ENCODE measurements around the gene CFTR. TPM values are rescaled to one million over a fixed set of nuclear protein-coding genes. Genes with fewer than 3 reads are reported as not detected.
"Not testable (repeated sequence)": the region's sequence is repeated elsewhere in the genome, so short reads cannot be mapped to it uniquely, and the experiment has no call there.

Gene CFTR
- polyA plus RNA-seq, 3 donors, result 3.0 to 4.1 (median 3.1) TPM

DNA sequence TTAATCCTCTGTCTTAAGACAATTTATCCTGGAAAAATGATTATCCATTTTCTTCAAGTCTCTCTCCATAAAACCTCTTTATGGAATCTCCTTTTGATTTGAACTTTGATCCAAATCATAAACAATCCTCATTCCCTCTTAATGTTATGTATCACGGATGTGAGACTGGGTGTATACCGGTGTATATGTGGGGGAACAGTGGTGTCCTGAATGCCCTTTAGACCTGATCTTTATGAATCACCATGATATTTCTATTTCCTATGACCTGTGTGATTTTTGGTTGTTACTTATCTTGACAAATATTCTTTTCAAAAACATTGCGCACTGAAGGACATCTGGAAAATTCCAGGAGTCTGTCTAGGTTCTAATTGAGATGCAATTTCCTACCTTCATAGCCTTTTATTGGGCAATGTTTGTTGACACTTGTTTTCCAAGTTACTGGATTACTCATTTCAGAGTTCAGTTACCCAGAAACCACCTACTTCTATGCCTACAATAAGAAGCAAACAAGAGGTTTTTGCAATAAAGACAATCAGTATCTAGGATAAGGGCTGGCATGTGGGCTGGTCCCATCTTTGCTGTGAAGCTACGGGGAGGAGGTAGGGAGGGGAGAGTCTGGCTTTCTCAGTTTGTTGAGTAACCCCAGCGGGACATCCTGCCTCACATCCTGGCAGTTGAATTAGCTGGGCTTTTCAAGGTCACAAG is 203.0 kb downstream of the CFTR start:
- no peak for DNase-seq (ENCODE audit: low read depth in 3 of 3, low spot score in 2 of 3)

DNA sequence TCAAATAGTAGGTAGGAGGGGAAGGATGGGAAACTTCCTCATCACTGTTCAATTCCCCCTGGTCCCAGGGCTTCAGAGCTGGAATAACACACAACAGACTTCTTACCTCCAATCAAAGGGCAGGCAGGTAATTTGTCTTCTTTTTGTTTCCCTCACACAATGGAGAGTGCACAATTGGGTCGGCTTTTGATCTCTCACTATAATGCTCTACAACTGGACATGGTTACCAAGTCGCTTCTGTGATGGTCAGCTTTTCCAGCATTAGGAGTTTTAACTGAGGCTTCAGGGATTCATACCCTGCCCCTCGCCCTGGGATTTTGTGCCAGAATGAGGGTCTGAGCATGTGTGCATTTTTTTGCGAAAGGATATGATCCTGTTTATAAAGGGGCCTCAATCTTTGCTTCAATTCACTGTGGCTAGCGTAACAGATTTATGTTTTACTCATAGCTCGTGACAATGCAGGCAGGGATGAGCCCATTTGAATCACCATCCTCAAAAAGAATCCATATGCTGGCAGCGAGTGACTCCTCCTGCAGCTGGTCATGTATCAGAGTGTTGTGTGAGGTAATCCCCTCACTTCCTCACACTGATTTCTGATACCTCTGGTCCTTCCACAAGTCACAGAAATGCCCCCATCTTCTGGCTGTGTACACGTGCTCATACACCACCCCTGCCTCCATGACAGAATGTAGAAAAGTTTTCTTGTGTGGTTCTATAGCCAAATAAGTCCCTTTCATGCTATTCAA is 203.8 kb downstream of the CFTR start:
- DNase-seq (ENCODE audit: low read depth in 3 of 3, low spot score in 2 of 3), result no peak

DNA sequence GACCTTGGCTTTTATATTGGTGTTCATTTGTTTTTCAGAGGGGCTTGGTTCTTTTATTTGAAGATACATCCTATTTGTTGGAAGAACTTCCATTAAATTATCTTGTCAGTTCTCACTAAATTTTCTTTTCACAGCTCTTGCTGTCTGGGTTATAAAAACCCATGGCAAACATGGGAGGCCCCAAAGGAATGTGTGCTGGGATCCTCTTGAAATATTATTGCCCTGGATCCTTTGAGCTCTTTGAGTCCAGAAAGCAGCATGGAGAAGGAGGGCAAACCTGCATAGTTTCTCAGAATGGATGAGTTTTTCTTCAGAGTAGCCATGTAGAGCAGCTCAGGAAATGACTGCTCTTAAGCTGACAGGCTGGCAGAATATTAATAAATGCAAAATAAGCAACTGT is 206.0 kb downstream of the CFTR start:
- DNase-seq (ENCODE audit: low read depth in 3 of 3, low spot score in 2 of 3), result no peak

GRCh38 chr7:117686311-117686935 is 206.6 kb downstream of the CFTR start:
- no peak for DNase-seq (ENCODE audit: low read depth in 3 of 3, low spot score in 2 of 3)

GRCh38 chr7:117688126-117688525 is 208.3 kb downstream of the CFTR start:
- no peak for DNase-seq (ENCODE audit: low read depth in 3 of 3, low spot score in 2 of 3)

DNA sequence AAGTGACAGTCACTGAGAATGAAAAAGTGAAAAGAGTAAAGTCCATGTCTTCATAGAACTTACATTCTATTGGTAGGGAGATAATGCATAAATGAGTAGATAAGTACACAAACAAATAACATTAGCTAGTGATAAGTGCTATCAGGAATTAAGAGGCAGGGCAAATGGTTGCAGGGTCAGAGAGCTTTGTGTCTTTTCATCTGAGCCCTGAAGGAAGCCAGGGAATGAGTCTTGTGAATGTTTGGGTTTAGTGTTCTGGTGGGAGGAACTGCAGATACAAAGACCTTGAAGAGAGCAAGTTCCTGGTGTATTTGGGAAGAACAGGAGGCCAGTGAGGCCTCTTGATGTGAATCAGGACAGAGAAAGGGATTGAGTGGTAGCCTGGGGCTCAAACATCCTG is 209.6 kb downstream of the CFTR start:
- DNase-seq (ENCODE audit: low read depth in 3 of 3, low spot score in 2 of 3), result no peak

DNA sequence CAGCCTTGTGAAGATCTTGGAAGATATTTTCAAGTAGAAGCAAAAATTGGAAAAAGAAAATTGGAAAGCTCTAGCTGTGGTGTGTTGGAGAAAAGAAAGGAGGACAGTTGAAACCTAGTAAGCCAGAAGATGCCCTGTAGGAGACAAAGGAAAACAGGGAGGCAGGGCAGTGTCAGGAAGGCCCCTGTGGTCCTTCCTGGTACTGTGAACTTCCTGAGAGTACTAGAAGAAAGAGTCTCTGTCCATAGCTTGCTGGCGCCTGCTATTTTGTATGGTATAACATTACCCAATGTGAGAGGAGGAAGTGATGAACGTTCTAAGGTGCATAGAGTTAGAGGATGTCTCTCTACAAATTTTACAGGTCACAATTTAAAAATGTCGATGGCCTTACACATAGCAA is 210.3 kb downstream of the CFTR start:
- DNase-seq (ENCODE audit: low read depth in 3 of 3, low spot score in 2 of 3), result no peak

DNA sequence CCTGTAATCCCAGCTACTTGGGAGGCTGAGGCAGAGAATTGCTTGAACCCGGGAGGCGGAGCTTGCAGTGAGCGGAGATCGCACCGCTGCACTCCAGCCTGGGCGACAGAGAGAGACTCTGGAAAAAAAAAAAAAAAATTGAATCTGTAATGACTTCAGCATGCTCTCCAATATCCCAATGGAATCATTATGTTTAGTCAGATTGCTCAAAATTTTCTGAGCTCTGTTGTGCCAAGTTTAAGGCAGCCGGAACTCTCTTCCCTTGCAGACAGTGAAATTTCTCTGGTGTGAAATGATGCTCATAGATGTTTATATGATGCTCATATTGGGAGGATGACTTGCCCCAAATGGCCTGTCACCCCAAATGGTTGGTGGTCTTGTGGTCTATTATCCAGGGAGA is 212.5 kb downstream of the CFTR start:
- no peak for DNase-seq (ENCODE audit: low read depth in 3 of 3, low spot score in 2 of 3)

DNA sequence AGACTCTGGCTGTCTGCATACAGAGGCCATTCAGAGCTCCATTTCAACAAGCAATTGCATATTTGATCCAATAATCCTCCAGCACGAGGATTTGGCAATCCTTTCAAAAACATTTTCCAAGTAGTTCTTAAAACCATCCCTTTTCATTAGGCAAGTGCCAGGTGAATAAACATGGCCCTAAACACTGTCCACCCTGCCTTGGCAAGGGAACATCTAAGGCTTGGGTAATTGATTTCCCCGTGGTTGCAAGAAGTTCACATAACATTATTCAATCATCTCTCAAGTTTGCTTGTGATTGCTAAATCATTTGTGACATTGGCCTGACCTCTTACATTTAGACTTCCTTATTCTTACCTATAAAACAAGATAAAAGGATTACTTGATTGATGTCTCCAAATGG is 218.2 kb downstream of the CFTR start:
- DNase-seq (ENCODE audit: low read depth in 3 of 3, low spot score in 2 of 3), result no peak

DNA sequence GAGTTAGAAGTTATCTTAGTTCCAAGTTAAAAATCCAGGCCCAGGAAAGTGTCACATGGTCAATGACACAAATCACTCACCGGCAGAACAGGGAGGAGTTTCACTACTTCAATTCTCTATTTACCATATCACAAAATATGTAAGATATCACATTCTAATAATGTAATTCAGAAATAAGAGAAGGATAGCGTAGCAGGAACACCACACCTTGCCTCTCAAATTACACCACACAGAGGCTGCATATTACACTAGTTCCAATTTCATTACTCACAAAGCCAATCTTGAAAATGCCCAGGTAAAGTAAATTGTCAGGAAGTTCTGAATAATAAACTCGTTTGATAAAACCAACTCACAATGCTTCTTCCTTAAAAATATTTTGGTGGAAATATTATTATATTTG is 224.2 kb downstream of the CFTR start:
- DNase-seq (ENCODE audit: low read depth in 3 of 3, low spot score in 2 of 3), result no peak

- DNase-seq (ENCODE audit: low read depth in 3 of 3, low spot score in 2 of 3), result no peak
Observed at GRCh38 chr7:117705630-117706029, 225.8 kb downstream of the CFTR start.

GRCh38 chr7:117706210-117706609 is 226.4 kb downstream of the CFTR start:
- DNase-seq (ENCODE audit: low read depth in 3 of 3, low spot score in 2 of 3), result no peak

- no peak for DNase-seq (ENCODE audit: low read depth in 3 of 3, low spot score in 2 of 3)
Observed at GRCh38 chr7:117707080-117707479, 227.3 kb downstream of the CFTR start.

DNA sequence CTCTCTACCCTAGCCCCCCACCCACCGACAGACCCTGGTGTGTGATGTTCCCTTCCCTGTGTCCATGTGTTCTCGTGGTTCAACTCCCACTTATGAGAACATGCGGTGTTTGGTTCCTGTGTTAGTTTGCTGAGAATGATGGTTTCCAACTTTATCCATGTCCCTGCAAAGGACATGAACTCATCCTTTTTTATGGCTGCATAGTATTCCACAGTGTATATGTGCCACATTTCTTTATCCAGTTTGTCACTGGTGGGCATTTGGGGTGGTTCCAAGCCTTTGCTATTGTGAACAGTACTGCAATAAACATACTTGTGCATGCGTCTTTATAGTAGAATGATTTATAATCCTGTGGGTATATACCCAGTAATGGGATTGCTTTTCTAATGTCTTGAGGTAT is 228.3 kb downstream of the CFTR start:
- DNase-seq (ENCODE audit: low read depth in 3 of 3, low spot score in 2 of 3), result not testable (repeated sequence)

DNA sequence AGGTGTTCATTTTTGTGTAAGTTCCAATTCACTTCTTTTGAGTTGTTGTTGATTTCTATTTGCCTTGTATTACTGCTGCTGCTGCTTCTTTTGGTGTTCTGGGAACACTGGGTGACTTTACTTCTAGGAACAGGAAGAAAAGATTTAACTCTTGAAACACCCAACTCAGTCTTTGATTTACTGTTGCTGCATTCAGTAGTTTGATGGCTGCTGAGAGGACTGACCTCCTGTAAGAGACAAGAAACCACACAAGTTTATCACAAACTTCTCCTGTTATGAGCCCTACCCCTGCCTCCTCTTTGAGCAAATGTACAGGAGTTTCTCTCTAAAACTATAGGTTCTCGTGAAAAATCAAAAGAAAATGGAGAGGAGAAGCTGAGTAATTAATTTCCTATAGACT is 231.7 kb downstream of the CFTR start:
- no peak for DNase-seq (ENCODE audit: low read depth in 3 of 3, low spot score in 2 of 3)

GRCh38 chr7:117715784-117716445 is 236.1 kb downstream of the CFTR start:
- DNase-seq (ENCODE audit: low read depth in 3 of 3, low spot score in 2 of 3), result no peak

DNA sequence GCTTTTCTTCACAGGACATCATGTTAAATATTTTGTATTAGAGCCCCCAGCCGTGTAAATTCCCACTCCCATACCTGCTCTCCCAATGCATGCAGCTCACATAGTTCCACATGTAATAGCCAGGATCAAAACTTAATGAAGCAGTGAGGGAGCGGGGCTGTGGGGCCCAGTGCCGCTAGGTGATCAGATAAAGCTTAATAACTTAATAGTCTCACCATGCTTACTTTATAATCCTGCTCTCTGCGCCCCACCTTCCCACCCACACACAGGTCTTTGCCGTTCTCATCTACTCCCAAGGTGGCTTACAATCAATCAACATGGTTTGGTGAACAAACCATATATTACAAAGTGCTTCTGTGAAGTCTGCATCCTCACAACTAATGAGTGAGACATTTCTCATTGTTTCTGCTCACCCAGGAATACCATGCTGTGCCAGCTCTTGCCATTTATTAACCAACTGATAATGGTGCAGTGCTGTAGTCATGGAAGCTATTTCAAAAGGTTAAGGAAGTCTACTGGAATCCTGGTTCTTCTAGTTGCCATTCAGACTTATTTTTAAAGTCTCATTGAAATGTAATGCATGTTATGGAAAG is 237.0 kb downstream of the CFTR start:
- no peak for DNase-seq (ENCODE audit: low read depth in 3 of 3, low spot score in 2 of 3)

DNA sequence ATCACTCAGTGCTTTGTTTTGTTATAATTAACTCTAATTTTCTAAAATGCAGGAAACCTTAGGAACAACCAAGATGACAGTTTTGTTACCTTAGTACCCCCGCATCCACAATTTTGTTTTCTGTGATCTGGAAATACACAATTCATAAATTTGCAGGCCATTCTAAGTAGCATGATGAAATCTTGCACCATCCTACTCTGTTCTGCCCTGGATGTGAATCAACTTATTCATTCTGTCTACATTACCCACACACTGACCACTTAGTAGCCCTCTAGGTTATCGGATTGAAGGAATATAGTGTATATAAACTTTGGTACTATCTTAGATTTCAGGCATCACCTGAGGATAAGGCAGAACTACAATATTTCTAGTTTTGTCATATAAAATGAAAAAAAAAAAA is 237.5 kb downstream of the CFTR start:
- no peak for DNase-seq (ENCODE audit: low read depth in 3 of 3, low spot score in 2 of 3)

Data from right renal cortex interstitium (tissue), 3 donors.